GM18909 (cell line): ENCODE results near the gene SDSL.

Experiments
- ATAC-seq: cut with Tn5 transposase; IDR thresholded peaks from one replicate; pipeline ENCODE4 v1.9.1; 2021; ENCODE audit warnings: mild to moderate bottlenecking; ENCODE audit not compliant: unreplicated experiment, poor library complexity

Gene SDSL

GRCh38 chr12:113418213-113418879 is 3.8 kb upstream of the SDSL start:
- ATAC-seq, result no peak

- no peak for ATAC-seq
Measured at GRCh38 chr12:113420996-113421595, 1.1 kb upstream of the SDSL start.

GRCh38 chr12:113422886-113423669 is 898 bp downstream of the SDSL start:
- ATAC-seq, result no peak

GRCh38 chr12:113424456-113424855 is 2.3 kb downstream of the SDSL start:
- no peak for ATAC-seq

- no peak for ATAC-seq
Measured at GRCh38 chr12:113424915-113425823, 3.0 kb downstream of the SDSL start.

- ATAC-seq, result no peak
Measured at GRCh38 chr12:113425960-113426453, 3.8 kb downstream of the SDSL start.

- ATAC-seq, result no peak
Measured at GRCh38 chr12:113427882-113428281, 5.7 kb downstream of the SDSL start.

- no peak for ATAC-seq
Measured at GRCh38 chr12:113428482-113428881, 6.3 kb downstream of the SDSL start.

- no peak for ATAC-seq
Measured at GRCh38 chr12:113432986-113433385, 10.8 kb downstream of the SDSL start.

- no peak for ATAC-seq
Measured at GRCh38 chr12:113435367-113435766, 13.2 kb downstream of the SDSL start.

GRCh38 chr12:113436586-113436985 is 14.4 kb downstream of the SDSL start:
- no peak for ATAC-seq

GRCh38 chr12:113436993-113437728 is 15.0 kb downstream of the SDSL start:
- ATAC-seq, result no peak

- no peak for ATAC-seq
Measured at GRCh38 chr12:113437729-113438100, 15.5 kb downstream of the SDSL start.

GRCh38 chr12:113438523-113439300 is 16.5 kb downstream of the SDSL start:
- no peak for ATAC-seq

GRCh38 chr12:113439301-113439597 is 17.1 kb downstream of the SDSL start:
- ATAC-seq, result no peak

GRCh38 chr12:113439606-113440030 is 17.4 kb downstream of the SDSL start:
- no peak for ATAC-seq

GRCh38 chr12:113440336-113440735 is 18.2 kb downstream of the SDSL start:
- ATAC-seq, result no peak

GRCh38 chr12:113440947-113441782 is 19.0 kb downstream of the SDSL start:
- ATAC-seq, result no peak
